Sigmoid colon (tissue), 4 donors: Measurements from ENCODE around the gene WHAMM.

ENCODE experiments used
- POLR2AphosphoS5 ChIP-seq, 4 donors: sonication (generic); formaldehyde crosslinking; IDR thresholded peaks; one replicate each; pipeline ENCODE4 v1.6.1; 2017; ENCODE audit warnings: antibody characterized with exemption in 4 of 4
- TF ChIP-seq, protein P1 (sequence below), 4 experiments: fragments of 450-650 bp in 3 of 4; fragments of 200-600 bp in 1 of 4; IDR thresholded peaks; one replicate each; pipeline ENCODE4 v1.5.1; 2016 to 2019; ENCODE audit warnings: antibody characterized with exemption in 4 of 4, mild to moderate bottlenecking in 3 of 4, moderate library complexity in 2 of 4

DNA sequence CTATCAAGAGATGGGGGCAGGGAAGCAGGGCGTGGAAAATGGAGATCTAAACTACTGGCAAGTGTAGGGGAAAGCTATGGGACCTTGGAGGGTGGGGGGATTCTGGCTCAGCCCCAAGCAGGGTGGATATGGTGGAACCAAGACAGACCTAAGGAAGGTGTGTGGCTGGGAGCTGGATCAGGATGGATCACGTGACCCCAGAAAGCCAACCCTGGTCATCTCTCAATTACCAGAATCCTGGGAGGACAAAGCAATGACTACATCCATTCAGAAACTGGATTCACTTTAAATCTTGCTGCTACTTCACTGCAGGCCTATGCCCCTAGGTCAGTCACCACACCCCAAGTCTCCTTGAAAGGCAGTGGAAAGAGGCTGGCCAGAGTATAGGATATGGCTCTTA lies 68.4 kb downstream of the WHAMM start:
- TF ChIP-seq, protein P1, sequence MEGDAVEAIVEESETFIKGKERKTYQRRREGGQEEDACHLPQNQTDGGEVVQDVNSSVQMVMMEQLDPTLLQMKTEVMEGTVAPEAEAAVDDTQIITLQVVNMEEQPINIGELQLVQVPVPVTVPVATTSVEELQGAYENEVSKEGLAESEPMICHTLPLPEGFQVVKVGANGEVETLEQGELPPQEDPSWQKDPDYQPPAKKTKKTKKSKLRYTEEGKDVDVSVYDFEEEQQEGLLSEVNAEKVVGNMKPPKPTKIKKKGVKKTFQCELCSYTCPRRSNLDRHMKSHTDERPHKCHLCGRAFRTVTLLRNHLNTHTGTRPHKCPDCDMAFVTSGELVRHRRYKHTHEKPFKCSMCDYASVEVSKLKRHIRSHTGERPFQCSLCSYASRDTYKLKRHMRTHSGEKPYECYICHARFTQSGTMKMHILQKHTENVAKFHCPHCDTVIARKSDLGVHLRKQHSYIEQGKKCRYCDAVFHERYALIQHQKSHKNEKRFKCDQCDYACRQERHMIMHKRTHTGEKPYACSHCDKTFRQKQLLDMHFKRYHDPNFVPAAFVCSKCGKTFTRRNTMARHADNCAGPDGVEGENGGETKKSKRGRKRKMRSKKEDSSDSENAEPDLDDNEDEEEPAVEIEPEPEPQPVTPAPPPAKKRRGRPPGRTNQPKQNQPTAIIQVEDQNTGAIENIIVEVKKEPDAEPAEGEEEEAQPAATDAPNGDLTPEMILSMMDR (IDR thresholded peaks at IDR 0.05) = no peak
- TF ChIP-seq POLR2AphosphoS5 (IDR thresholded peaks at IDR 0.05) = no peak
